Subcutaneous adipose tissue (tissue), 4 donors: ENCODE measurements around the gene IFIT3. TPM values are rescaled to one million over a fixed set of nuclear protein-coding genes. Genes with fewer than 3 reads are reported as not detected.

Experiments used
- total RNA-seq, 4 donors: library from RNA; depleted of rRNA; stranded (reverse); fragments of >200 nt; gene quantifications; one replicate each; pipeline ENCODE4 v1.1.0, GENCODE V29; 2016
- TF ChIP-seq, protein P1 (sequence below): fragments of 450-650 bp; IDR thresholded peaks from one replicate; pipeline ENCODE4 v1.5.1; 2016; ENCODE audit warnings: low read depth, mild to moderate bottlenecking, control low read depth, antibody characterized with exemption, moderate library complexity

IFIT3 gene
- total RNA-seq, 4 donors from 2014 or later = 8.2 to 46.3 (median 27.6) TPM

GRCh38 chr10:89299031-89299430 lies 28.8 kb upstream of the IFIT3 start:
- TF ChIP-seq, protein P1, sequence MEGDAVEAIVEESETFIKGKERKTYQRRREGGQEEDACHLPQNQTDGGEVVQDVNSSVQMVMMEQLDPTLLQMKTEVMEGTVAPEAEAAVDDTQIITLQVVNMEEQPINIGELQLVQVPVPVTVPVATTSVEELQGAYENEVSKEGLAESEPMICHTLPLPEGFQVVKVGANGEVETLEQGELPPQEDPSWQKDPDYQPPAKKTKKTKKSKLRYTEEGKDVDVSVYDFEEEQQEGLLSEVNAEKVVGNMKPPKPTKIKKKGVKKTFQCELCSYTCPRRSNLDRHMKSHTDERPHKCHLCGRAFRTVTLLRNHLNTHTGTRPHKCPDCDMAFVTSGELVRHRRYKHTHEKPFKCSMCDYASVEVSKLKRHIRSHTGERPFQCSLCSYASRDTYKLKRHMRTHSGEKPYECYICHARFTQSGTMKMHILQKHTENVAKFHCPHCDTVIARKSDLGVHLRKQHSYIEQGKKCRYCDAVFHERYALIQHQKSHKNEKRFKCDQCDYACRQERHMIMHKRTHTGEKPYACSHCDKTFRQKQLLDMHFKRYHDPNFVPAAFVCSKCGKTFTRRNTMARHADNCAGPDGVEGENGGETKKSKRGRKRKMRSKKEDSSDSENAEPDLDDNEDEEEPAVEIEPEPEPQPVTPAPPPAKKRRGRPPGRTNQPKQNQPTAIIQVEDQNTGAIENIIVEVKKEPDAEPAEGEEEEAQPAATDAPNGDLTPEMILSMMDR = no peak

DNA sequence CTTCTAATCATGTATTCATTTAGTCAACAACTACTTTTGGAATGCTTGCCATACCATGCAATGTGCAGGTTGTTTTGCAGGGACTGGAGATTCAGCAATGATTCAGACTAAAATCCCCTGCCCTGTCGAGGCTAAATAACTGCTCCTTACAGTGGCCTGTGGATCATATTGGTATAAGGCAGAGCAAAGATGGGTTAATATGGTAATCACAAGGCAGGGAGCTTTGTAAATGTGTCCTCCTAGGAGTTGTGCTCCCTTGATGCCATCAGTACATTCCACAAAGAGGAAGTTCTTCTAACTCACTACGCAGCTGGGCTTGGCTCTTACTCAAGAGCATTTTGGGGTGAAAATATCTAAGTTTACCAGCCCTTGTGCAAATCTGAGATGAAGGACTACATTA lies 26.6 kb upstream of the IFIT3 start:
- TF ChIP-seq, protein P1 = no peak

DNA sequence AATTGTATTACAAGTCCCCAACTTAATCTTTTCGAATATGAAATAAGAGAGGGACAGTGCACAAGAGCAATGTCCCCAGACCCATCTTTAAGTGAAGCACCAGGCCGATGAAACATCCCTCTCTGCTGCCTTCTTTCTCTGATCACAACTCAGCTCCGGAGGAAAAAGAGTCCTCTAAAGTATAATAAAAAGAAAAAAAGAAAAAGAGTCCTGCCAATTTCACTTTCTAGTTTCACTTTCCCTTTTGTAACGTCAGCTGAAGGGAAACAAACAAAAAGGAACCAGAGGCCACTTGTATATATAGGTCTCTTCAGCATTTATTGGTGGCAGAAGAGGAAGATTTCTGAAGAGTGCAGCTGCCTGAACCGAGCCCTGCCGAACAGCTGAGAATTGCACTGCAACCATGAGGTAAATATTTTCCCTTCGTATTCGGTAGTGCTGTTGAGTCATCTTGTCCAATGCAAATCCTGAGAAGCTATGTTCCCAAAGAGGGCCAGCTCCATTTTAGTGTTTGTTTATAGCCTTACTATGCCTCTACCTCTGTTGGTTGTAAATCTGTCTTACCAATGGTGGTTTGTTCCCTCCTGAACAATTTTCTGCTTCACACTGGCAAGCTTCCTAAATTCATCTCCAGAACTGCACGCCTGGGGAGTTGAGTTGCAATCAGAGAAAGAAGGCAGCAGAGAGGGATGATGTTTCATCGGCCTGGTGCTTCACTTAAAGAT lies 25.9 kb upstream of the IFIT3 start, which contains the start of gene IFIT2:
IFIT2 (plus strand) TSS at position 326 of the 725 bp plus-strand sequence; CDS start at position 404, 78 bp downstream.
- TF ChIP-seq, protein P1 = no peak

DNA sequence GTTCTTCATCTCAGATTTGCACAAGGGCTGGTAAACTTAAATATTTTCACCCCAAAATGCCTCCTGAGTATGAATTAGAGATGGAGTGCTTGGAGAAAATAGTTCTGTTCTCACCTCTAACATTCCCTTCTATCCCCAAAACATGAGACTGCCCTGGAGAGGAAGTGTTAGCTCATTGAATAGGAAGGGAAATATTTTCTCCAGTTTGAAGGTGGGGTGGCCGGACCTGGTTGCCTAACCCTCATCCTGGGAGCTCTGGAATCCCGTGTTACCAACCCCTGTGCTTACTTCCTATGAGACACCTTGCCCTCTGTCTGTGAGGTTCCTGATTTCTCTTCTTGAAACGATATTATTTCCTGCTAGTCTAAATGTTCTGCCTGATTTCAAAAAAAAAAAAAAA lies 25.2 kb upstream of the IFIT3 start:
- TF ChIP-seq, protein P1 = no peak

GRCh38 chr10:89303161-89303560 lies 24.6 kb upstream of the IFIT3 start:
- TF ChIP-seq, protein P1 = no peak

- TF ChIP-seq, protein P1 = no peak
These were observed 23.8 kb upstream of the IFIT3 start for GRCh38 chr10:89304026-89304425.

DNA sequence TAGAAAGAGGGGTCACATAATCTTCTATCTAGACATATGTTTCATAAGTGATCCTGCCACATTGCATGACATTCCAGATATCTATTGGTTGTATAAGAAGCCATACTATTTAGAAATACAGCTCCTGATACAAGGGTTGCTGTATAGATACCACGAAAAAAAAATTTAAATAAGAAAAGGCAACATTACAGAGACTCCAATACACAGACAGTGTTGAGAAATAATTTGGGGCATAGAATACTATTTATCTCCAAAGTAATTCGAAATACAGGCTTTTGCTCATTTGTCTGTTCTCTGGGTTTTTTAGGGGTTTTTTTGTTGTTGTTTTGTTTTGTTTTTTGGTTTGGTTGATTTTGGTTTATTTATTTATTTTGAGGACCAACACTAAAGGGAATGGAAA lies 23.4 kb upstream of the IFIT3 start:
- TF ChIP-seq, protein P1 = no peak
